ENCODE measurements around the gene GRIK2. TPM values are rescaled to one million over a fixed set of nuclear protein-coding genes. Genes with fewer than 3 reads are reported as not detected.

GRIK2 gene
- total RNA-seq, 2 donors from 2014 or later = 7.7 to 12.1 TPM

GRCh38 chr6:101936516-101936915 is 543.0 kb downstream of the GRIK2 start:
- H3K27ac ChIP-seq = no peak overlapping the region
- no peaks in the 10 kb centered on the region for H3K36me3 ChIP-seq
- no peaks in the 10 kb centered on the region for H3K9me3 ChIP-seq
- no peaks in the 10 kb centered on the region for H3K27me3 ChIP-seq
- H3K4me3 ChIP-seq = no peak overlapping the region
- no peaks in the 10 kb centered on the region for H3K4me1 ChIP-seq
- TF ChIP-seq, protein P1, sequence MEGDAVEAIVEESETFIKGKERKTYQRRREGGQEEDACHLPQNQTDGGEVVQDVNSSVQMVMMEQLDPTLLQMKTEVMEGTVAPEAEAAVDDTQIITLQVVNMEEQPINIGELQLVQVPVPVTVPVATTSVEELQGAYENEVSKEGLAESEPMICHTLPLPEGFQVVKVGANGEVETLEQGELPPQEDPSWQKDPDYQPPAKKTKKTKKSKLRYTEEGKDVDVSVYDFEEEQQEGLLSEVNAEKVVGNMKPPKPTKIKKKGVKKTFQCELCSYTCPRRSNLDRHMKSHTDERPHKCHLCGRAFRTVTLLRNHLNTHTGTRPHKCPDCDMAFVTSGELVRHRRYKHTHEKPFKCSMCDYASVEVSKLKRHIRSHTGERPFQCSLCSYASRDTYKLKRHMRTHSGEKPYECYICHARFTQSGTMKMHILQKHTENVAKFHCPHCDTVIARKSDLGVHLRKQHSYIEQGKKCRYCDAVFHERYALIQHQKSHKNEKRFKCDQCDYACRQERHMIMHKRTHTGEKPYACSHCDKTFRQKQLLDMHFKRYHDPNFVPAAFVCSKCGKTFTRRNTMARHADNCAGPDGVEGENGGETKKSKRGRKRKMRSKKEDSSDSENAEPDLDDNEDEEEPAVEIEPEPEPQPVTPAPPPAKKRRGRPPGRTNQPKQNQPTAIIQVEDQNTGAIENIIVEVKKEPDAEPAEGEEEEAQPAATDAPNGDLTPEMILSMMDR (IDR thresholded peaks at IDR 0.05) = no peak
- no peak for DNase-seq (ENCODE audit: low spot score)

GRCh38 chr6:101937108-101937507 is 543.6 kb downstream of the GRIK2 start:
- no peaks in the 10 kb centered on the region for H3K27me3 ChIP-seq
- no peaks in the 10 kb centered on the region for H3K4me1 ChIP-seq
- no peaks in the 10 kb centered on the region for H3K36me3 ChIP-seq
- TF ChIP-seq, protein P1 (IDR thresholded peaks at IDR 0.05) = no peak
- H3K4me3 ChIP-seq = no peak overlapping the region
- no peaks in the 10 kb centered on the region for H3K9me3 ChIP-seq
- no peak for DNase-seq (ENCODE audit: low spot score)
- H3K27ac ChIP-seq = no peak overlapping the region

GRCh38 chr6:101940391-101940790 is 546.9 kb downstream of the GRIK2 start:
- Histone ChIP-seq H3K36me3 (no peaks in the 10 kb centered on the region), H3K9me3 (no peaks in the 10 kb centered on the region), H3K4me3 (no peak overlapping the region), H3K4me1 (no peaks in the 10 kb centered on the region), H3K27me3 (no peaks in the 10 kb centered on the region), H3K27ac (no peak overlapping the region)
- DNase-seq (ENCODE audit: low spot score) = no peak
- TF ChIP-seq, protein P1 (IDR thresholded peaks at IDR 0.05) = no peak

DNA sequence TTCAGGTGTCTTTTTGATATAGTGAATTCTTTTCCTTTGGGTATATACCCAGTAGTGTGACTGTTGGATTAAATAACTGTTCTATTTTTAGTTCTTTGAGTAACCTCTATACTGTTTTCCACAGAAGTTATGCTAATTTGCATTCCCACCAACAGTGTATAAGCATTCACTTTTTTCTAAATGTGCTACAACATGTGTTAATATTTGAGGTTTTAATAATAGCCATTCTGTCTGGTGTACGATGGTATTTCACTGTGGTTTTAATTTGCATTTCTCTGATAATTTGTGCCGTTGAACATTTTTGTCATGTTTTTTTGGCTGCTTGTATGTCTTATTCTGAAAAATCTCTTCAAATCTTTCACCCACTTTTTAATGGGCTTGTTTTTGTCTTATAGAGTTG is 563.5 kb downstream of the GRIK2 start:
- Histone ChIP-seq H3K27me3 (no peaks in the 10 kb centered on the region), H3K36me3 (no peaks in the 10 kb centered on the region), H3K4me3 (no peak overlapping the region), H3K9me3 (peaks cover 0 to 3% of the 10 kb centered on the region in 2 donors), H3K27ac (no peak overlapping the region), H3K4me1 (no peaks in the 10 kb centered on the region)
- TF ChIP-seq, protein P1 (IDR thresholded peaks at IDR 0.05) = no peak
- DNase-seq (ENCODE audit: low spot score) = no peak

- Histone ChIP-seq H3K4me1 (no peaks in the 10 kb centered on the region), H3K4me3 (no peak overlapping the region), H3K9me3 (peaks cover 0 to 12% of the 10 kb centered on the region in 2 donors), H3K27me3 (no peaks in the 10 kb centered on the region), H3K36me3 (no peaks in the 10 kb centered on the region), H3K27ac (no peak overlapping the region)
- no peak for DNase-seq (ENCODE audit: low spot score)
- TF ChIP-seq, protein P1 (IDR thresholded peaks at IDR 0.05) = no peak
Observed at GRCh38 chr6:101961357-101961756, 567.8 kb downstream of the GRIK2 start.

GRCh38 chr6:101980924-101981323 is 587.4 kb downstream of the GRIK2 start:
- DNase-seq (ENCODE audit: low spot score) = no peak
- no peaks in the 10 kb centered on the region for H3K4me1 ChIP-seq
- TF ChIP-seq, protein P1 (IDR thresholded peaks at IDR 0.05) = no peak
- no peaks in the 10 kb centered on the region for H3K27me3 ChIP-seq
- H3K36me3 ChIP-seq = no peaks in the 10 kb centered on the region
- H3K27ac ChIP-seq = no peak overlapping the region
- H3K9me3 ChIP-seq = no peaks in the 10 kb centered on the region
- no peak overlapping the region for H3K4me3 ChIP-seq

Data from right atrium auricular region (tissue), 2 donors.